Large intestine (tissue), 3 donors: Measurements from ENCODE around the gene PSMC3. TPM values are rescaled to one million over a fixed set of nuclear protein-coding genes. Genes with fewer than 3 reads are reported as not detected.

Experiments
- DNase-seq, 2 donors: peaks; one replicate each; pipeline versions ENCODE4 v3.0.0 to v3.0.0-alpha.2; 2013
- H3K27ac ChIP-seq: one replicate; pipeline ENCODE4 v1.5.1; 2013; ENCODE audit warnings: low read length
- H3K27me3 ChIP-seq: 2 replicates; pipeline ENCODE4 v1.6.1; 2013; ENCODE audit warnings: low read length; ENCODE audit not compliant: control insufficient read depth, insufficient read depth
- H3K36me3 ChIP-seq: 2 replicates; pipeline ENCODE4 v1.6.1; 2013; ENCODE audit warnings: low read length; ENCODE audit not compliant: control insufficient read depth, insufficient read depth
- H3K4me1 ChIP-seq: one replicate; pipeline ENCODE4 v1.6.1; 2013; ENCODE audit warnings: low read length; ENCODE audit not compliant: control insufficient read depth, insufficient read depth
- H3K4me3 ChIP-seq: one replicate; pipeline ENCODE4 v1.5.1; 2013; ENCODE audit warnings: low read length
- H3K9me3 ChIP-seq: one replicate; pipeline ENCODE4 v1.6.1; 2013; ENCODE audit warnings: mild to moderate bottlenecking, low read depth, low read length, moderate library complexity; ENCODE audit not compliant: control insufficient read depth
- WGBS: methylation state at CpG from one replicate; pipeline ENCODE4 v1.1.5; 2013; ENCODE audit warnings: low lambda C conversion rate; ENCODE audit not compliant: insufficient coverage; 5-methylcytosine and 5-hydroxymethylcytosine counted together
- polyA plus RNA-seq: library from polyadenylated mRNA; unstranded; fragments of 120-200 nt; gene quantifications from one replicate; pipeline ENCODE4 v1.2.1, GENCODE V29; 2013

PSMC3 gene
- polyA plus RNA-seq, 1 donor: 99.4 TPM

- no CpG with 5 or more reads among the region's 28 CpGs for WGBS
- Histone ChIP-seq H3K36me3 (no peaks in the 10 kb centered on the region), H3K27ac (no peak overlapping the region), H3K9me3 (no peaks in the 10 kb centered on the region), H3K4me1 (peaks cover 4% of the 10 kb centered on the region), H3K4me3 (no peak overlapping the region), H3K27me3 (no peaks in the 10 kb centered on the region)
- DNase-seq: no peak
Measured at GRCh38 chr11:47388697-47389576, 37.3 kb downstream of the PSMC3 start.

DNA sequence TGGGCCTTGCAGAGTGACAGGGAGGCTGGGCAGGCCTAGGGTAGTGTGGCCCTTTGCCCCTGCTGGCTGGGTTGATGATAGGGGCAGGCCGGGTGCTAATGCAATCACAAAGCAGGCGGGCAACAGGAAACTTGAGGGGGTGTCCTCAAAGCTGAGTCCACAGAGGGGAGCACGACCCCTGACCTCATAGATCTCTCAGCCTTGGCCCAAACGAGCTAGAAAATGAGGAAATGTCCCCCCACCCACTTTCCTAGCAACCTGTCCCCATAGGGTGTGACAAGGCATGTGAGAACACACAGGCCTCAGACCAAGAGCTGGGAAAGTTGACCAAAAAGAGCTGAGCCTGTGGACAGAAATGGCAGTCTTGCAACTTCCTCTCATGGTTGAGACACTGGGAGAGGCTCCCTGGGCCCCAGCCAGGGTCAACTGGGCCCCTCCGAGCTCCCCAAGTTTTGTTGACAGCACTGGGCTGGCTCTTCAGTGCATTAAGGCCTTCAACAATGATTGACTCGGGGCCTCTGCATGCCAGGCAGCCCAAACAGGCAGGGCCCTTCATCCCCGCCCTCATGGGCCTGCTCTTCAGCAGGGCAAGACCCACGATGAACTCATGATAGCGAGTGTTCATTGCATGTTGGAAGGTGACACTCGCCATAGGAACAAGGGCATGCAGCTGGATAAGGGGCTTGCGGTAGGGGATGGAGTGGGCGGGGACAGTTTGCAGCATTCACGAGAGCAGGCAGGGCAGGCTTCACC, 38.1 kb downstream of the PSMC3 start:
- WGBS: no CpG with 5 or more reads among the region's 13 CpGs
- Histone ChIP-seq H3K36me3 (no peaks in the 10 kb centered on the region), H3K9me3 (no peaks in the 10 kb centered on the region), H3K4me3 (no peak overlapping the region), H3K27me3 (no peaks in the 10 kb centered on the region), H3K4me1 (peaks cover 4% of the 10 kb centered on the region), H3K27ac (no peak overlapping the region)
- DNase-seq: peak in 1 of 2 donors; percentile 23

GRCh38 chr11:47384498-47384897, 41.7 kb downstream of the PSMC3 start:
- H3K27me3 ChIP-seq: no peaks in the 10 kb centered on the region
- 90% methylated on average over 1 of the region's 4 CpGs for WGBS
- DNase-seq: no peak
- H3K4me1 ChIP-seq: peaks cover 4% of the 10 kb centered on the region
- no peak overlapping the region for H3K27ac ChIP-seq
- H3K4me3 ChIP-seq: no peak overlapping the region
- H3K9me3 ChIP-seq: no peaks in the 10 kb centered on the region
- H3K36me3 ChIP-seq: no peaks in the 10 kb centered on the region

GRCh38 chr11:47383071-47383470, 43.2 kb downstream of the PSMC3 start:
- Histone ChIP-seq H3K27me3 (no peaks in the 10 kb centered on the region), H3K4me3 (no peak overlapping the region), H3K9me3 (no peaks in the 10 kb centered on the region), H3K27ac (no peak overlapping the region), H3K4me1 (peaks cover 4% of the 10 kb centered on the region), H3K36me3 (no peaks in the 10 kb centered on the region)
- no peak for DNase-seq
- 49% methylated on average over 2 of the region's 4 CpGs for WGBS

- Histone ChIP-seq H3K27ac (no peak overlapping the region), H3K4me1 (peaks cover 3% of the 10 kb centered on the region), H3K9me3 (no peaks in the 10 kb centered on the region), H3K4me3 (no peak overlapping the region), H3K36me3 (no peaks in the 10 kb centered on the region), H3K27me3 (no peaks in the 10 kb centered on the region)
- 100% methylated on average over 1 of the region's 2 CpGs for WGBS
- no peak for DNase-seq
Measured at GRCh38 chr11:47380078-47380477, 46.2 kb downstream of the PSMC3 start.

DNA sequence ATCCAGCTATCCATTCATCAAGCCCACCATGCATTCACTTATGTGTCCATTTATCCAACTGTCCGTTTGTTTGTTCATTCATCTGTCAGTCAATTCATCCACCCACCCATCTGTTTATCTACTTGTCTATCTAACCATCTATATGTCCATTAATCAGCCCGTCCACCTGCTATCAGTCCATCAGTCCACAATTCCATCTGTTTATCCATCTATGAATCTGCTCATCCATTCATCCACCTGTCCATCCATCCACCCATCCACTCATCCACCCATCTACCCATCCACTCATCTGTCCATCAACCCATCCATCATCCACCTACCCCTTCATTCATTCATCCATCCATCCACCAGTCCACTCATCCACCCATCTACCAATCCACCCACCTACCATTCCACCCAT, 46.9 kb downstream of the PSMC3 start:
- H3K27me3 ChIP-seq: no peaks in the 10 kb centered on the region
- H3K36me3 ChIP-seq: no peaks in the 10 kb centered on the region
- no peak for DNase-seq
- 73% methylated on average over 1 of the region's 2 CpGs for WGBS
- H3K4me3 ChIP-seq: no peak overlapping the region
- H3K9me3 ChIP-seq: no peaks in the 10 kb centered on the region
- no peak overlapping the region for H3K27ac ChIP-seq
- H3K4me1 ChIP-seq: peaks cover 3% of the 10 kb centered on the region

DNA sequence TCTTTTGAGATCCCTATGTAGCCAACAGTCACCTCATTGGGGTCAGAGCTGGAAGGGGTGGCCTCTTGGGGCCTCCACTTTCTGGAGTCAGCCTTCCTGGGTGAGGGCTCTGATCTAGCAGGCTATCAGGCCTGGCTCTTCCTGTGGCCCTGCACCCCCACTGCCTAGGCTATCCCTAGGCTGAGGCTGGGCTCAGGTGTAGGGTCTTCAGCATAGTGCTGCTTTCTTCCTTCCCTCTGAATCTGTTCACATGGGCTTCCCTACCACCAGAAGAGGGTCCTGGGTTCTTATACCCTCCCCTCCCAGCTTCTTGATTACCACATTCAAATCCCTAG, 47.4 kb downstream of the PSMC3 start:
- H3K4me1 ChIP-seq: peaks cover 3% of the 10 kb centered on the region
- no peak overlapping the region for H3K27ac ChIP-seq
- H3K27me3 ChIP-seq: no peaks in the 10 kb centered on the region
- H3K4me3 ChIP-seq: no peak overlapping the region
- DNase-seq: no peak
- H3K9me3 ChIP-seq: no peaks in the 10 kb centered on the region
- H3K36me3 ChIP-seq: no peaks in the 10 kb centered on the region

DNA sequence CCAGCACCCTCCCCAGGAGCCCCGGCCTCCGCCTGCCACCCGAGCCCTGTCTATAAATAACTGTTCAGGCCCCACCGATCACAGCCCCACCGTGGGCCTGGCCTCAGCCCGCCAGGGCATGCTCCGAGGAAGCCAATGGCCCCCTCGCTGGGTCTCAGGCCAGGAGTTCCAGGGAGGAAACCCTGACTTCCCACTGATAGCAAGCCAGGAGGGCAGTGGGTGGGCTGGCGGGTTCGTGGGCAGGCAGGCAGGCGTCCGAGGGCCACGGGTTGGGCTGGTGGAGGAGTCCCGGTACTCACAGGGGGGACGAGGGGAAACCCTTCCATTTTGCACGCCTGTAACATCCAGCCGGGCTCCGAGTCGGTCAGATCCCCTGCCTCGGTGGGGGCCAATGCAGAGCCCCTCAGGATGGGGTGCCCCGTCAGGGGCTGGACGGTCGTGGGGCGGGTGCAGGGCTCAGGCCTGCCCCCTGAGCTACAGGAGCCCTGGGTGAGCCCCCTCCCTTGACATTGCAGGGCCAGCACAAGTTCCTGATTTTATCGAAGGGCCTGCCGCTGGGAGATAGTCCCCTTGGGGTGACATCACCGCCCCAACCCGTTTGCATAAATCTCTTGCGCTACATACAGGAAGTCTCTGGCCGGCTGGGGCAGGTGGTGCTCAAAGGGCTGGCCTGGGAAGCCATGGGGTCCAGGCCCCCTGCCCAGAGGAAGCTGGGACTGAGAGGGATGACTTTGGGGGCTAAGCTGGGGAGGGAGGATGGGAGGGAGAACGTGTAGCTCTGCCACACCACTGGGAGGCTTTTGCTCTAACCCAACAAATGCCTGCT, 48.0 kb downstream of the PSMC3 start, which contains the start of gene SPI1:
Gene SPI1 (minus strand): TSS at position 538 of the 826 bp plus-strand sequence. CDS start 194 bp downstream, at position 344.
- Histone ChIP-seq H3K36me3 (no peaks in the 10 kb centered on the region), H3K27me3 (no peaks in the 10 kb centered on the region), H3K27ac (no peak within 1 kb of the TSS), H3K4me1 (peaks cover 3% of the 10 kb centered on the region), H3K9me3 (no peaks in the 10 kb centered on the region), H3K4me3 (peak within 1 kb of the TSS; percentile 28)
- WGBS: no CpG with 5 or more reads among the region's 31 CpGs
- DNase-seq: no peak

DNA sequence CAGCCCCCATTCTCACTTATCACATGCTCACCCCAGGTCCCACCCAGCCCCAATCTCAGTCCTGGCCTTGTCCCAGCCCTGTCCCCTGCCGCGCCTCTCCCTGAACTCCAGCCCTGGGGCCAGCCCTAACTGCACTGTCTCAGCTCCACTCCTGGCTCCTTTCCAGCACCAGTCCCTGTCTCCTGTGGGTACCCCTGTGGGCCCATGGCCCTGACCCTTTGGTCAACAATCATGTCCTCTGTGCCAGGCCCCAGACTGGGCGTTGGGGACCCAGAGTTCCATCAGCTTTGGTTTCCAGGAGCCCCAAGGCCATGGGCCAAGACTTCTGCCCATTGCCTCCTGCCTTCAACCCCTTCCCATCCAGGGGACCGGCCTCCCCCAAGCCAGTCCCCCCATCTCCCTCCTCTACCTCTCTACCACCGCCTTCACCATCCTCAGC, 48.6 kb downstream of the PSMC3 start:
- DNase-seq: no peak
- Histone ChIP-seq H3K36me3 (no peaks in the 10 kb centered on the region), H3K9me3 (no peaks in the 10 kb centered on the region), H3K4me1 (peaks cover 3% of the 10 kb centered on the region), H3K4me3 (peak overlapping the region; percentile 28), H3K27ac (no peak overlapping the region), H3K27me3 (no peaks in the 10 kb centered on the region)
- no CpG with 5 or more reads among the region's 5 CpGs for WGBS
